Bone marrow (tissue), 2 donors: ENCODE data around the gene PNPLA7.
"Not testable (repeated sequence)": the region's sequence is repeated elsewhere in the genome, so short reads cannot be mapped to it uniquely, and the experiment has no call there.

Experiments used
- DNase-seq, 2 donors: peaks; one replicate each; lab custom pipeline; 2025; lab: John Stamatoyannopoulos, UW

The PNPLA7 gene

GRCh38 chr9:137513801-137514570 lies 36.2 kb downstream of the PNPLA7 start:
- not testable (repeated sequence) for DNase-seq

- DNase-seq = not testable (repeated sequence)
These were observed 37.1 kb downstream of the PNPLA7 start for GRCh38 chr9:137513136-137513535.

GRCh38 chr9:137511758-137512463 lies 38.3 kb downstream of the PNPLA7 start:
- no peak for DNase-seq

- not testable (repeated sequence) for DNase-seq
These were observed 39.1 kb downstream of the PNPLA7 start for GRCh38 chr9:137511126-137511525.

- DNase-seq = no peak
These were observed 41.0 kb downstream of the PNPLA7 start for GRCh38 chr9:137509198-137509597.

GRCh38 chr9:137506702-137507171 lies 43.5 kb downstream of the PNPLA7 start:
- DNase-seq = no peak

GRCh38 chr9:137506274-137506673 lies 43.9 kb downstream of the PNPLA7 start:
- no peak for DNase-seq

GRCh38 chr9:137505421-137506140 lies 44.6 kb downstream of the PNPLA7 start:
- DNase-seq = no peak

GRCh38 chr9:137504432-137504777 lies 45.8 kb downstream of the PNPLA7 start:
- DNase-seq = no peak

- DNase-seq = no peak
These were observed 47.9 kb downstream of the PNPLA7 start for GRCh38 chr9:137502008-137502911.

GRCh38 chr9:137501457-137501856 lies 48.7 kb downstream of the PNPLA7 start:
- no peak for DNase-seq

GRCh38 chr9:137500666-137501397 lies 49.4 kb downstream of the PNPLA7 start:
- DNase-seq = no peak

- no peak for DNase-seq
These were observed 50.1 kb downstream of the PNPLA7 start for GRCh38 chr9:137499858-137500661.

- DNase-seq = no peak
These were observed 50.8 kb downstream of the PNPLA7 start for GRCh38 chr9:137499416-137499815.

- no peak for DNase-seq
These were observed 51.5 kb downstream of the PNPLA7 start for GRCh38 chr9:137498720-137499150.

GRCh38 chr9:137497921-137498719 lies 52.1 kb downstream of the PNPLA7 start:
- no peak for DNase-seq

GRCh38 chr9:137496601-137497375 lies 53.4 kb downstream of the PNPLA7 start:
- DNase-seq = no peak
